GM12878 (cell line): ENCODE results near the gene PFKFB1.

Experiments
- ATF2 ChIP-seq: IDR thresholded peaks from 2 replicates; pipeline ENCODE4 v1.6.1; 2012; ENCODE audit warnings: low read length, inconsistent platforms
- IRF4 ChIP-seq: IDR thresholded peaks from 2 replicates; pipeline ENCODE4 v1.6.1; 2011; ENCODE audit warnings: low read depth, low read length
- MAX ChIP-seq: IDR thresholded peaks from 2 replicates; pipeline ENCODE4 v1.6.1; 2012; ENCODE audit warnings: low read depth, low read length, improper control_type of control experiment
- NFIC ChIP-seq: IDR thresholded peaks from 2 replicates; pipeline ENCODE4 v1.6.1; 2012; ENCODE audit warnings: low read depth, mild to moderate bottlenecking, inconsistent platforms, low read length, moderate library complexity
- POU2F2 ChIP-seq: IDR thresholded peaks from 3 replicates; pipeline ENCODE4 v1.6.1; 2011; ENCODE audit warnings: low read depth, mild to moderate bottlenecking, low read length, borderline replicate concordance
- SIX5 ChIP-seq: IDR thresholded peaks from 2 replicates; pipeline ENCODE4 v1.6.1; 2011; ENCODE audit warnings: mild to moderate bottlenecking, low read depth, low read length, moderate library complexity; ENCODE audit not compliant: severe bottlenecking
- SMC3 ChIP-seq: IDR thresholded peaks from 2 replicates; pipeline ENCODE4 v1.6.1; 2011; ENCODE audit warnings: low read length, improper control_type of control experiment, borderline replicate concordance
- TAF1 ChIP-seq: IDR thresholded peaks from 2 replicates; pipeline ENCODE4 v1.6.1; 2011; ENCODE audit warnings: mild to moderate bottlenecking, low read depth, low read length, borderline replicate concordance
- ZNF24 ChIP-seq: fragments of 450-650 bp; IDR thresholded peaks from 2 replicates; pipeline ENCODE4 v1.6.1; 2017; ENCODE audit warnings: antibody characterized with exemption, mild to moderate bottlenecking
- TF ChIP-seq, protein P1 (sequence below), 3 experiments: IDR thresholded peaks in 2 of 3; conservative IDR thresholded peaks in 1 of 3; 2 replicates each; pipeline ENCODE4 v1.5.1; 2011; ENCODE audit warnings: low read depth in 3 of 3, low read length in 3 of 3, mild to moderate bottlenecking in 3 of 3, control low read depth in 2 of 3, moderate library complexity in 2 of 3, inconsistent platforms in 1 of 3, mixed read lengths in 1 of 3; ENCODE audit not compliant: control insufficient read depth in 2 of 3, insufficient read depth in 1 of 3; ENCODE audit errors: extremely low read depth in 1 of 3

DNA sequence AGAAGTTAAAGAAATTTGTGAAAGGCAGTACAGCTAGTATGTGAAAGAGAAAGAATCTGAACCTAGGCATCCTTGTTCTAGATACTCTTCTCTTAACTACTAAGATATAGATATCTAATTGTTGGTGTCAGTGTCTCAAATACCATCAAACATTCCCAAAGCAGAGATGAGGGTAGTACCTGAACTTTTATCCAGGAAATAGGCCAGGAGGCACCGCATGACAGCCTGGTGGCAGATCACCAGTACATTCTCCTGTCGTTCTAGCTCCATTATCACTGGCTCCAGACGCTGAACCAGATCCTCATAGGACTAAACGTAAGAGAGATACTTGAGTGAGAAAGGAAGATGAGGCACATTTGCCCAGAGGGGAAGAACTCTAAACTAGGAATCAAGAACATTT, 56.6 kb downstream of the PFKFB1 start:
- TF ChIP-seq IRF4 (no peak), MAX (no peak), NFIC (no peak), TAF1 (no peak), ZNF24 (no peak), SMC3 (no peak), POU2F2 (no peak), ATF2 (no peak), SIX5 (no peak)
- TF ChIP-seq, protein P1, sequence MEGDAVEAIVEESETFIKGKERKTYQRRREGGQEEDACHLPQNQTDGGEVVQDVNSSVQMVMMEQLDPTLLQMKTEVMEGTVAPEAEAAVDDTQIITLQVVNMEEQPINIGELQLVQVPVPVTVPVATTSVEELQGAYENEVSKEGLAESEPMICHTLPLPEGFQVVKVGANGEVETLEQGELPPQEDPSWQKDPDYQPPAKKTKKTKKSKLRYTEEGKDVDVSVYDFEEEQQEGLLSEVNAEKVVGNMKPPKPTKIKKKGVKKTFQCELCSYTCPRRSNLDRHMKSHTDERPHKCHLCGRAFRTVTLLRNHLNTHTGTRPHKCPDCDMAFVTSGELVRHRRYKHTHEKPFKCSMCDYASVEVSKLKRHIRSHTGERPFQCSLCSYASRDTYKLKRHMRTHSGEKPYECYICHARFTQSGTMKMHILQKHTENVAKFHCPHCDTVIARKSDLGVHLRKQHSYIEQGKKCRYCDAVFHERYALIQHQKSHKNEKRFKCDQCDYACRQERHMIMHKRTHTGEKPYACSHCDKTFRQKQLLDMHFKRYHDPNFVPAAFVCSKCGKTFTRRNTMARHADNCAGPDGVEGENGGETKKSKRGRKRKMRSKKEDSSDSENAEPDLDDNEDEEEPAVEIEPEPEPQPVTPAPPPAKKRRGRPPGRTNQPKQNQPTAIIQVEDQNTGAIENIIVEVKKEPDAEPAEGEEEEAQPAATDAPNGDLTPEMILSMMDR (IDR thresholded peaks at IDR 0.05 in 2 of 3, conservative IDR thresholded peaks at IDR 0.05 in 1 of 3; ENCODE audit: control insufficient read depth in 2 of 3, extremely low read depth in 1 of 3, insufficient read depth in 1 of 3, low read depth in 3 of 3, low read length in 3 of 3): no peak
